ENCODE data around the gene TJP2.

The TJP2 gene

GRCh38 chr9:69137311-69137710 is 36.8 kb upstream of the TJP2 start:
- H3K9ac ChIP-seq (ENCODE audit: low read length) = no peak overlapping the region
- no peak overlapping the region for H2BK12ac ChIP-seq (ENCODE audit: low read length in 2 of 2)
- H3K27me3 ChIP-seq (ENCODE audit: control insufficient read depth in 1 of 2, insufficient read depth in 1 of 2, low read length in 2 of 2) = peaks cover 0 to 16% of the 10 kb centered on the region in 2 experiments
- no peaks in the 10 kb centered on the region for H3K9me3 ChIP-seq (ENCODE audit: control insufficient read depth, low read length)
- no peak overlapping the region for H3K18ac ChIP-seq (ENCODE audit: low read depth in 1 of 2, low read length in 2 of 2)
- no peak overlapping the region for H3K4me2 ChIP-seq (ENCODE audit: low read length, poor library complexity, severe bottlenecking)
- no peak overlapping the region for H4K91ac ChIP-seq (ENCODE audit: low read length)
- H3K14ac ChIP-seq (ENCODE audit: low read length in 2 of 2) = no peak overlapping the region
- no peak overlapping the region for H3K27ac ChIP-seq (ENCODE audit: low read length, poor library complexity, severe bottlenecking)
- H3K36me3 ChIP-seq (ENCODE audit: control insufficient read depth in 1 of 2, insufficient read depth in 2 of 2, low read depth in 1 of 2, low read length in 2 of 2) = peaks cover 0 to 6% of the 10 kb centered on the region in 2 experiments
- H3K4me1 ChIP-seq (ENCODE audit: control insufficient read depth, insufficient read depth, low read depth, low read length) = peaks cover 10% of the 10 kb centered on the region
- H2BK5ac ChIP-seq (ENCODE audit: low read depth, low read length, poor library complexity, severe bottlenecking) = no peak overlapping the region
- H3K4me3 ChIP-seq (ENCODE audit: insufficient read depth in 1 of 2, low read depth in 1 of 2, low read length in 2 of 2) = no peak overlapping the region
- H3K23ac ChIP-seq (ENCODE audit: low read length in 2 of 2) = no peak overlapping the region
- no peak overlapping the region for H2AFZ ChIP-seq (ENCODE audit: low read depth, low read length)
- DNase-seq = no peak
- no peak overlapping the region for H3K4ac ChIP-seq (ENCODE audit: low read depth in 1 of 2, low read length in 2 of 2)
- WGBS = 94% methylated on average over 8 of the region's 8 CpGs
- H3K79me1 ChIP-seq (replicated peaks; ENCODE audit: low read length, poor library complexity, severe bottlenecking) = peaks cover 50% of the 10 kb centered on the region
- no peak overlapping the region for H2BK120ac ChIP-seq (ENCODE audit: low read depth, low read length)
- H2AK5ac ChIP-seq (ENCODE audit: low read length, severe bottlenecking) = no peak overlapping the region
- H2BK15ac ChIP-seq (ENCODE audit: low read depth, poor library complexity, severe bottlenecking) = no peak overlapping the region
- no peak overlapping the region for H4K8ac ChIP-seq (ENCODE audit: low read length)

- no peak overlapping the region for H3K14ac ChIP-seq (ENCODE audit: low read length in 2 of 2)
- peaks cover 0 to 1% of the 10 kb centered on the region in 2 experiments for H3K36me3 ChIP-seq (ENCODE audit: control insufficient read depth in 1 of 2, insufficient read depth in 2 of 2, low read depth in 1 of 2, low read length in 2 of 2)
- peaks cover 38% of the 10 kb centered on the region for H3K79me1 ChIP-seq (replicated peaks; ENCODE audit: low read length, poor library complexity, severe bottlenecking)
- H2BK15ac ChIP-seq (ENCODE audit: low read depth, poor library complexity, severe bottlenecking) = no peak overlapping the region
- no peak overlapping the region for H2AK5ac ChIP-seq (ENCODE audit: low read length, severe bottlenecking)
- H3K18ac ChIP-seq (ENCODE audit: low read depth in 1 of 2, low read length in 2 of 2) = no peak overlapping the region
- H3K4me2 ChIP-seq (ENCODE audit: low read length, poor library complexity, severe bottlenecking) = no peak overlapping the region
- H3K4me1 ChIP-seq (ENCODE audit: control insufficient read depth, insufficient read depth, low read depth, low read length) = peaks cover under 1% of the 10 kb centered on the region
- peaks cover 0 to 6% of the 10 kb centered on the region in 2 experiments for H3K27me3 ChIP-seq (ENCODE audit: control insufficient read depth in 1 of 2, insufficient read depth in 1 of 2, low read length in 2 of 2)
- no peak overlapping the region for H2BK12ac ChIP-seq (ENCODE audit: low read length in 2 of 2)
- DNase-seq = no peak
- no peak overlapping the region for H4K8ac ChIP-seq (ENCODE audit: low read length)
- H3K9me3 ChIP-seq (ENCODE audit: control insufficient read depth, low read length) = no peaks in the 10 kb centered on the region
- no peak overlapping the region for H3K9ac ChIP-seq (ENCODE audit: low read length)
- H2BK120ac ChIP-seq (ENCODE audit: low read depth, low read length) = no peak overlapping the region
- WGBS = 90% methylated on average over 9 of the region's 9 CpGs
- no peak overlapping the region for H2AFZ ChIP-seq (ENCODE audit: low read depth, low read length)
- H3K27ac ChIP-seq (ENCODE audit: low read length, poor library complexity, severe bottlenecking) = no peak overlapping the region
- H2BK5ac ChIP-seq (ENCODE audit: low read depth, low read length, poor library complexity, severe bottlenecking) = no peak overlapping the region
- H3K23ac ChIP-seq (ENCODE audit: low read length in 2 of 2) = no peak overlapping the region
- H4K91ac ChIP-seq (ENCODE audit: low read length) = no peak overlapping the region
- no peak overlapping the region for H3K4me3 ChIP-seq (ENCODE audit: insufficient read depth in 1 of 2, low read depth in 1 of 2, low read length in 2 of 2)
- no peak overlapping the region for H3K4ac ChIP-seq (ENCODE audit: low read depth in 1 of 2, low read length in 2 of 2)
These were observed 34.5 kb upstream of the TJP2 start for GRCh38 chr9:69139596-69139995.

- 90% methylated on average over 4 of the region's 5 CpGs for WGBS
- no peak overlapping the region for H3K4me2 ChIP-seq (ENCODE audit: low read length, poor library complexity, severe bottlenecking)
- no peak overlapping the region for H4K8ac ChIP-seq (ENCODE audit: low read length)
- H4K91ac ChIP-seq (ENCODE audit: low read length) = no peak overlapping the region
- H3K4ac ChIP-seq (ENCODE audit: low read depth in 1 of 2, low read length in 2 of 2) = no peak overlapping the region
- no peaks in the 10 kb centered on the region for H3K4me1 ChIP-seq (ENCODE audit: control insufficient read depth, insufficient read depth, low read depth, low read length)
- no peak overlapping the region for H3K9ac ChIP-seq (ENCODE audit: low read length)
- H2BK15ac ChIP-seq (ENCODE audit: low read depth, poor library complexity, severe bottlenecking) = no peak overlapping the region
- no peak overlapping the region for H3K23ac ChIP-seq (ENCODE audit: low read length in 2 of 2)
- no peak overlapping the region for H2BK5ac ChIP-seq (ENCODE audit: low read depth, low read length, poor library complexity, severe bottlenecking)
- H3K27ac ChIP-seq (ENCODE audit: low read length, poor library complexity, severe bottlenecking) = no peak overlapping the region
- no peak overlapping the region for H2BK12ac ChIP-seq (ENCODE audit: low read length in 2 of 2)
- DNase-seq = no peak
- no peaks in the 10 kb centered on the region for H3K36me3 ChIP-seq (ENCODE audit: control insufficient read depth in 1 of 2, insufficient read depth in 2 of 2, low read depth in 1 of 2, low read length in 2 of 2)
- no peak overlapping the region for H2AK5ac ChIP-seq (ENCODE audit: low read length, severe bottlenecking)
- H2BK120ac ChIP-seq (ENCODE audit: low read depth, low read length) = no peak overlapping the region
- no peak overlapping the region for H3K18ac ChIP-seq (ENCODE audit: low read depth in 1 of 2, low read length in 2 of 2)
- peaks cover 38% of the 10 kb centered on the region for H3K79me1 ChIP-seq (replicated peaks; ENCODE audit: low read length, poor library complexity, severe bottlenecking)
- H3K9me3 ChIP-seq (ENCODE audit: control insufficient read depth, low read length) = no peaks in the 10 kb centered on the region
- H3K27me3 ChIP-seq (ENCODE audit: control insufficient read depth in 1 of 2, insufficient read depth in 1 of 2, low read length in 2 of 2) = peaks cover 0 to 6% of the 10 kb centered on the region in 2 experiments
- H2AFZ ChIP-seq (ENCODE audit: low read depth, low read length) = no peak overlapping the region
- no peak overlapping the region for H3K14ac ChIP-seq (ENCODE audit: low read length in 2 of 2)
- H3K4me3 ChIP-seq (ENCODE audit: insufficient read depth in 1 of 2, low read depth in 1 of 2, low read length in 2 of 2) = no peak overlapping the region
These were observed 33.8 kb upstream of the TJP2 start for GRCh38 chr9:69140123-69140735.

GRCh38 chr9:69141851-69142250 is 32.2 kb upstream of the TJP2 start:
- H3K9me3 ChIP-seq (ENCODE audit: control insufficient read depth, low read length) = no peaks in the 10 kb centered on the region
- no peaks in the 10 kb centered on the region for H3K36me3 ChIP-seq (ENCODE audit: control insufficient read depth in 1 of 2, insufficient read depth in 2 of 2, low read depth in 1 of 2, low read length in 2 of 2)
- no peaks in the 10 kb centered on the region for H3K4me1 ChIP-seq (ENCODE audit: control insufficient read depth, insufficient read depth, low read depth, low read length)
- no peak overlapping the region for H2AK5ac ChIP-seq (ENCODE audit: low read length, severe bottlenecking)
- H3K14ac ChIP-seq (ENCODE audit: low read length in 2 of 2) = no peak overlapping the region
- no peak overlapping the region for H2BK120ac ChIP-seq (ENCODE audit: low read depth, low read length)
- no peak overlapping the region for H3K4me3 ChIP-seq (ENCODE audit: insufficient read depth in 1 of 2, low read depth in 1 of 2, low read length in 2 of 2)
- H3K18ac ChIP-seq (ENCODE audit: low read depth in 1 of 2, low read length in 2 of 2) = no peak overlapping the region
- no peak overlapping the region for H2AFZ ChIP-seq (ENCODE audit: low read depth, low read length)
- H4K8ac ChIP-seq (ENCODE audit: low read length) = no peak overlapping the region
- no peak for DNase-seq
- peaks cover 0 to 6% of the 10 kb centered on the region in 2 experiments for H3K27me3 ChIP-seq (ENCODE audit: control insufficient read depth in 1 of 2, insufficient read depth in 1 of 2, low read length in 2 of 2)
- no peak overlapping the region for H2BK12ac ChIP-seq (ENCODE audit: low read length in 2 of 2)
- H3K79me1 ChIP-seq (replicated peaks; ENCODE audit: low read length, poor library complexity, severe bottlenecking) = peaks cover 36% of the 10 kb centered on the region
- H3K4me2 ChIP-seq (ENCODE audit: low read length, poor library complexity, severe bottlenecking) = no peak overlapping the region
- no peak overlapping the region for H3K4ac ChIP-seq (ENCODE audit: low read depth in 1 of 2, low read length in 2 of 2)
- no peak overlapping the region for H3K23ac ChIP-seq (ENCODE audit: low read length in 2 of 2)
- H2BK15ac ChIP-seq (ENCODE audit: low read depth, poor library complexity, severe bottlenecking) = no peak overlapping the region
- no peak overlapping the region for H4K91ac ChIP-seq (ENCODE audit: low read length)
- no peak overlapping the region for H3K9ac ChIP-seq (ENCODE audit: low read length)
- WGBS = 98% methylated on average over 5 of the region's 5 CpGs
- no peak overlapping the region for H2BK5ac ChIP-seq (ENCODE audit: low read depth, low read length, poor library complexity, severe bottlenecking)
- H3K27ac ChIP-seq (ENCODE audit: low read length, poor library complexity, severe bottlenecking) = no peak overlapping the region
